BLaER1 (cell line): ENCODE measurements around the gene MACF1.

Experiments used
- H3K27ac ChIP-seq: shearing (Covaris generic); formaldehyde crosslinking; 2 replicates; pipeline ENCODE4 v1.8.1; 2022
- H3K27me3 ChIP-seq: shearing (Covaris generic); formaldehyde crosslinking; 2 replicates; pipeline ENCODE4 v1.8.1; 2022
- H3K36me3 ChIP-seq: shearing (Covaris generic); formaldehyde crosslinking; 2 replicates; pipeline ENCODE4 v1.8.1; 2022
- H3K4me1 ChIP-seq: shearing (Covaris generic); formaldehyde crosslinking; 2 replicates; pipeline ENCODE4 v1.8.1; 2022
- H3K4me2 ChIP-seq: shearing (Covaris generic); formaldehyde crosslinking; 2 replicates; pipeline ENCODE4 v1.8.1; 2022
- H3K4me3 ChIP-seq: shearing (Covaris generic); formaldehyde crosslinking; 2 replicates; pipeline ENCODE4 v1.8.1; 2022
- H3K9ac ChIP-seq: shearing (Covaris generic); formaldehyde crosslinking; 2 replicates; pipeline ENCODE4 v1.8.1; 2022
- H3K9me3 ChIP-seq: shearing (Covaris generic); formaldehyde crosslinking; 2 replicates; pipeline ENCODE4 v1.8.1; 2022
- H4K20me1 ChIP-seq: shearing (Covaris generic); formaldehyde crosslinking; 2 replicates; pipeline ENCODE4 v1.8.1; 2022
- Cebpa-rat ChIP-seq: shearing (Covaris generic); IDR thresholded peaks from 2 replicates; pipeline ENCODE4 v1.8.1; 2022

Gene MACF1

DNA sequence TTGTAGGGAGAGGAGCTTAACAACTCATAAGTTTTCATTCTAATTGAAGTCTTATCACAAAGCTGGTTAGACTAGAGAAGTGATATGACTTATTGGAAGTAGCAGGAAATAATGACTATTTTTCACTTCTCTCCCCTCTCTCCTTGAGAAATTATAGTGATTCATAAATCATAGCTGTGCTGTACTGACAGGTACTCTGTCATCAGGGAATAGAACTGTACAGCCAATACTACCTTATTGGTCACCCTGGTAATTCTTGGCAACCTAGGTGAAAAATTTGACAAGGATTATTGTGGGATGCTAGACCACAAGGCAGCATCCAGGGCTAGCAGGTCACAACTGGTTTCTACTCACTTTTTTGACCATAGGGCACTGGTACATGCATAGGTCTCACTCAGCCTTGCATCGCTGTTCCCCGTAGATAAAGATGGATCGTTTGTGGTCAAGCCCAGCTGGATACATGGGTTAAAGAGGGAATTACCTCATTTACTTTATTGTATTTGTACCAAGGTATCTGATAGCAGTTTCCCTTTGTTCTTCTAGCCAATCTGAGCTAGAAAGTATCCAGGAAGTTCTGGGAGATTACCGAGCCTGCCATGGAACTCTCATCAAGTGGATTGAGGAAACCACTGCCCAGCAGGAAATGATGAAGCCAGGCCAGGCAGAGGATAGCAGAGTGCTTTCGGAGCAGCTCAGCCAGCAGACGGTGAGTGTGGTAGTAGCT lies 113.6 kb downstream of the MACF1 start:
- no peaks in the 10 kb centered on the region for H3K4me1 ChIP-seq
- no peak overlapping the region for H3K4me2 ChIP-seq
- peaks cover 98% of the 10 kb centered on the region for H3K36me3 ChIP-seq
- peaks cover 8% of the 10 kb centered on the region; the same call in 1 of the 2 replicates for H4K20me1 ChIP-seq
- no peak overlapping the region for H3K9ac ChIP-seq
- no peak overlapping the region for H3K4me3 ChIP-seq
- H3K27me3 ChIP-seq, result no peaks in the 10 kb centered on the region
- no peak overlapping the region for H3K27ac ChIP-seq
- TF ChIP-seq Cebpa-rat, result no peak
- no peaks in the 10 kb centered on the region for H3K9me3 ChIP-seq

DNA sequence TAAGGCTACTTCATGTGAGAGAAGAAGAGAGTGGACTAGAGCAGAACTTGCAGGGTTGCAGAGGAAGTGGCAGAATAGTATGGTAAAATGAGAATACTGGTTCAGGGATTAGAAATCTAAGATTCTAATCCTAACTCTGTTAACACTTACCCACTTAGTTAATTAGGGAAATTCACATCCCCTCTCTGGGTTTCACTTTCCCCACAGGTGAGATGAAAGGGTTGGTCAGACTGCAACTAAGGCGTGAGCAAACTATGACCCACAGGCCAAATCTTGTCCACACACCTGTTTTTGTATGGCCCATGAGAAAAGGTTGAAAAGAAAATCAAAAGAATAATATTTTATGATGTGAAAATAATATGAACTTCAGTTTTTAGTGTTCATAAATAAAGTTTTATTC lies 117.5 kb downstream of the MACF1 start:
- H3K27me3 ChIP-seq, result no peaks in the 10 kb centered on the region
- TF ChIP-seq Cebpa-rat, result no peak
- no peak overlapping the region for H3K9ac ChIP-seq
- H4K20me1 ChIP-seq, result 0 out of 2 replicates have a peak, but pooled peaks cover 8% of the 10 kb centered on the region
- no peak overlapping the region for H3K27ac ChIP-seq
- H3K9me3 ChIP-seq, result no peaks in the 10 kb centered on the region
- peaks cover 98% of the 10 kb centered on the region for H3K36me3 ChIP-seq
- H3K4me3 ChIP-seq, result no peak overlapping the region
- H3K4me1 ChIP-seq, result no peaks in the 10 kb centered on the region
- H3K4me2 ChIP-seq, result no peak overlapping the region

DNA sequence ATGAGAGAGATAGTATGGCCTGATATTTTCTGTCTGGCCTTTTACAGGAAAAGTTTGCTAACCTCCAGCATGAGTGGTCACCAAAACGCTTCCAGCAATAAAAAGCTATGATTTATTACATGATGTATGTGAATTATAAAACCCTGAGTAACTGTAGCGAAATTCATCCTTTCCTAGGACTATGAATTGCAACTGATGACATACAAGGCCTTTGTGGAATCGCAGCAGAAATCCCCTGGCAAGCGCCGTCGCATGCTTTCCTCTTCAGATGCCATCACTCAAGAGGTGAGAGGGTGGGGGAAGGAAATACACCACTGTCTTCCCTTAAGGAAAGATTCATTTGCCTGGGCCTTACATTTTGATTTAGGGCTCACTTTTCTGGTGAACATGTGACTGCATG lies 117.9 kb downstream of the MACF1 start:
- H3K36me3 ChIP-seq, result peaks cover 98% of the 10 kb centered on the region

DNA sequence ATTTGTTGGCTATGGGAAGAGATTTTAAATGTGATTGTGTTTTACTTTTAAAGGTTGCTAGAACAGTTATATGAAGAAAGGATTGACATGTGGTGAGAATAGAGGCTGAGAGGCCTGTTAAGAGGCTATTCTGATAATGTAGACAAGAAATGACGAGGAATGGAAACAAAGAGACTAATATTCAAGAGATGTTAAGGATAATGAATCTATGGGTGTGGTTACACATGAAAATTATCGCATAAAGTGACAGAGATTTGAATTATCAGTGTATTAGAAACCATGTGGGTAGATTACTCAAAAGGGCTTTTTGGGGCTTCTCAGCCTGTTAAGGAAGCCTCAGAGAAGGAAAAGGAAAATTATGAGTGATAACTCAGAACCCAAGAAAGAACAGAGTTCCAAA lies 120.4 kb downstream of the MACF1 start:
- H3K9me3 ChIP-seq, result no peaks in the 10 kb centered on the region
- no peak for TF ChIP-seq Cebpa-rat
- no peak overlapping the region for H3K9ac ChIP-seq
- H4K20me1 ChIP-seq, result peaks cover 2% of the 10 kb centered on the region; the same call in 1 of the 2 replicates
- no peak overlapping the region for H3K4me2 ChIP-seq
- no peak overlapping the region for H3K4me3 ChIP-seq
- peaks cover 97% of the 10 kb centered on the region for H3K36me3 ChIP-seq
- no peak overlapping the region for H3K27ac ChIP-seq
- H3K4me1 ChIP-seq, result no peaks in the 10 kb centered on the region
- H3K27me3 ChIP-seq, result no peaks in the 10 kb centered on the region

More for the DNA sequence above, 117.9 kb downstream of the MACF1 start:
- H3K27ac ChIP-seq, result no peak overlapping the region
- no peak overlapping the region for H3K4me3 ChIP-seq
- H3K4me1 ChIP-seq, result no peaks in the 10 kb centered on the region
- TF ChIP-seq Cebpa-rat, result no peak
- H3K9ac ChIP-seq, result no peak overlapping the region
- 0 out of 2 replicates have a peak, but pooled peaks cover 8% of the 10 kb centered on the region for H4K20me1 ChIP-seq
- H3K27me3 ChIP-seq, result no peaks in the 10 kb centered on the region
- H3K4me2 ChIP-seq, result no peak overlapping the region
- no peaks in the 10 kb centered on the region for H3K9me3 ChIP-seq

DNA sequence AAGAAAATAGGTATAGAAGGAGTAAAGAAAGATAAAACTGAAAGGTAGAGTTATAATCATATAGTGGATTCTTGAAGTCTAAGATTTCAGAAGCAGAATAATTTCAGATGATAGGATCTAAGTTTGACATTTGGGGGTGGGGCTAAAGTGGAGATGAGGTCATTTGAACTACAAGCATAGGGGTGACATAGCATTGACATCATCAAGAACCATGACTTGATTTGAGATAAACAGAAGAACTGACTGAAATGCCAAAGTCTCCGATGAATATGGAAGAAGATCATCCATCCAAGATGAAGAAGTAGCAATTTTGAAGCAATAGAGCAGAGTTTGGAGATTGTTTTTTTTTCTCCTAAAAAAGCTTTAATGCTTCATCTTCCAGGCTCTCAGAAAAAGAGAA lies 122.3 kb downstream of the MACF1 start:
- Histone ChIP-seq H3K27ac (no peak overlapping the region), H3K4me3 (no peak overlapping the region), H3K9ac (no peak overlapping the region), H4K20me1 (peaks cover 8% of the 10 kb centered on the region), H3K27me3 (no peaks in the 10 kb centered on the region), H3K4me1 (no peaks in the 10 kb centered on the region), H3K9me3 (no peaks in the 10 kb centered on the region), H3K4me2 (no peak overlapping the region), H3K36me3 (peaks cover 97% of the 10 kb centered on the region)
- TF ChIP-seq Cebpa-rat, result no peak

DNA sequence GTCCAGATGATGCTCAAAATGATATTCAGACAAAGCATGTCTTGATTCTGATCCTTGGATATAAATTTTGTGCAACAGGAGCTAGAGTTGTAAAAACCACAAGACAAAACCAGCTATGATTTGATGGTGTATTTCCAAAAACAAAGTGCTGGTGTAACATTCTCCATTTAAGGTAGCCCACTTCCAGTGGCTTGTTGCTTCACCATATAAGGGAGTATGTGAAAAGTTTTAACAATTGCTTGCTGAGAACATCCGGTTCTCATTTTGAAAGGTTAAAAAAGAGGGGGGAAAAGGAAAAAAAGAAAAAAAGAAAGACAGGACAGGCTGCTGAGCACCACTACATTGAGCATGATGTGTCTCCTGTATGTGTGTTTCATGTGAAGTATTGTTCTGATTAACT lies 123.6 kb downstream of the MACF1 start:
- Histone ChIP-seq H3K4me2 (no peak overlapping the region), H3K36me3 (peaks cover 97% of the 10 kb centered on the region), H3K27ac (no peak overlapping the region), H3K9me3 (no peaks in the 10 kb centered on the region), H4K20me1 (peaks cover 8% of the 10 kb centered on the region), H3K9ac (no peak overlapping the region), H3K4me3 (no peak overlapping the region), H3K4me1 (no peaks in the 10 kb centered on the region), H3K27me3 (no peaks in the 10 kb centered on the region)
- no peak for TF ChIP-seq Cebpa-rat

DNA sequence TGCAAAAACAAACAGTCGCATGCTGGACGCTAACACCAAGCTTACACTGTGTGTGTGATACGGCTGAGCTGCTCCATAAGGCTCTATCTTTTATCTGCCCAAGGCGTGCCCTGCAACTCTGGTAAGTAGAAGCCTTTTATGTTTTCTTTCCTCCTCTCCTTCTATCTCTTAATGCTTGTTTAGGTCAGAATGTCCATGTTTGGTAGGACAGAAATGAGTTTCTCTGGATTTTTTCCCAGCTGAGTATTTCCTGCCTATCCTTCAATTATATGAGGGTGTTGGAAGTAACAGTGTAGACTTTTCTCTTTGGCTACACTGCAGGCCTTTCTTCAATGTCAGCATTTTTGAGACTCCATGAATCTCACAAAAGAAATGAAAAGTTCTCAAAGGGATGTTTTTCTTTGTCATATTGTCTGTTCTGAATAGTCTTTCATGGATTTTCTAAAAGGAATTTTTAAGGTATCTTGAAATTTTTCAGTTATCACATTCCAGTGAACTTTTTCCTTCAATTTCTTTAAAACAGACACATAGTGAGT lies 124.2 kb downstream of the MACF1 start:
- Histone ChIP-seq H3K27me3 (no peaks in the 10 kb centered on the region), H4K20me1 (peaks cover 8% of the 10 kb centered on the region), H3K27ac (no peak overlapping the region), H3K4me1 (no peaks in the 10 kb centered on the region), H3K4me3 (no peak overlapping the region), H3K9ac (no peak overlapping the region), H3K9me3 (no peaks in the 10 kb centered on the region), H3K4me2 (no peak overlapping the region), H3K36me3 (peaks cover 98% of the 10 kb centered on the region)
- TF ChIP-seq Cebpa-rat, result no peak

DNA sequence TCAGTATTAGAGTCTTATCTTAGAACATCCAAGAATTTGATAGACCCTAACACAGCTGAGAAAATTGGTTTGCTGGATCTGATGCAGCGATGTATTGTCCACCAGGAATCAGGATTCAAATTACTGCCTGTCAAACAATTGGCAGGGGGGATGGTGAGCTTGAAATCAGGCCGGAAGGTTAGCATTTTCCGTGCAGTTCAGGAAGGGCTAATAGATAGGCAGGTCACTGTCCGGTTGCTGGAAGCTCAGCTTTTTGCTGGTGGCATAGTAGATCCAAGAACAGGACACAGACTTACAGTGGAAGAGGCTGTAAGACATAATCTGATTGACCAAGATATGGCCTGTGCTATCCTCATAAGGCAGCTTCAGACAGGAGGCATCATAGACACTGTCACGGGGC lies 127.2 kb downstream of the MACF1 start:
- H3K9ac ChIP-seq, result no peak overlapping the region
- no peak overlapping the region for H3K4me3 ChIP-seq
- no peak overlapping the region for H3K4me2 ChIP-seq
- no peaks in the 10 kb centered on the region for H3K27me3 ChIP-seq
- peaks cover 98% of the 10 kb centered on the region for H3K36me3 ChIP-seq
- peaks cover 8% of the 10 kb centered on the region for H4K20me1 ChIP-seq
- H3K4me1 ChIP-seq, result no peaks in the 10 kb centered on the region
- H3K9me3 ChIP-seq, result no peaks in the 10 kb centered on the region
- TF ChIP-seq Cebpa-rat, result no peak
- H3K27ac ChIP-seq, result no peak overlapping the region

DNA sequence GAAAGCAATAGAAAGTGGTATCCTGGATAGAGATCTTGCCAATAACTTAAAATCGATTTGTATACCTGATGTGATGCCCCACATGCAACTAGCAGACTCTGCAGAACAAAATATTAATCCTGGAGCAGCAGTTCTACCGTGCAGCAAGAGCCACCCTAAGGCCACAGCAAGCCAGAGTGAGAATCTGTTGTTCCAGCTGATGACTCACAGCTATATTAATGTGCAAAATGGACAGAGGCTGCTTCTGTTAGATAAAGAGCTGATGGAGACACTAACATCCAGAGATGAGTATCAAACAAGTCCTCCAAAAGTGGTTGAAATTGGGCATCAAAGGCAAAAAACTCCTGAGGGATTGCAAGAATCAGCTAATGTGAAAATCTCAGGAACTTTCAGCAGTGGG lies 127.8 kb downstream of the MACF1 start:
- Histone ChIP-seq H3K4me1 (no peaks in the 10 kb centered on the region), H3K27me3 (no peaks in the 10 kb centered on the region), H3K27ac (no peak overlapping the region), H3K4me2 (no peak overlapping the region), H3K36me3 (peaks cover 98% of the 10 kb centered on the region), H3K4me3 (no peak overlapping the region), H3K9me3 (no peaks in the 10 kb centered on the region), H4K20me1 (peaks cover 8% of the 10 kb centered on the region), H3K9ac (no peak overlapping the region)
- TF ChIP-seq Cebpa-rat, result no peak

DNA sequence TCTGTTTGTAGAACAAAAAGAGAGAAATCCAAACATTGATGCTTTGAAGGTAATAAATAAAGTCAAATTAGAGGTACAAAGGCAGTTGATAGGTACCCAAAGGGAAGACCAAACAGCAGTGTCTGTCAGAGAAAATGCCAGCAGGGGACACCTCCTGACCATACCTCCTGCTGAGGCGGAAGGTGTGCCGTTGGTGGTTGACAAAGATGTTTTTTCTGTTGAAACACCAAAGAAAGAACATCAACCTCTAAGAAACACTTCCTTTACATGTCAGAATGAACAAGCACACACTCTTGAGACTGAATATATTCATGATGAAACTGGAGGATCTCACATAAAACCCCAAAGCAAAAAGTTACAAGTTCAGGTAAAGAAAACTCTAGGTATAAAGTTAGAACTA lies 128.3 kb downstream of the MACF1 start:
- Histone ChIP-seq H3K4me3 (no peak overlapping the region), H3K9ac (no peak overlapping the region), H4K20me1 (peaks cover 8% of the 10 kb centered on the region), H3K9me3 (no peaks in the 10 kb centered on the region), H3K4me1 (no peaks in the 10 kb centered on the region), H3K4me2 (no peak overlapping the region), H3K36me3 (peaks cover 98% of the 10 kb centered on the region), H3K27me3 (no peaks in the 10 kb centered on the region), H3K27ac (no peak overlapping the region)
- TF ChIP-seq Cebpa-rat, result no peak
